AG04449 (cell line): ENCODE measurements around the gene LCA5L.

Experiments
- CTCF ChIA-PET: fragments of 350-600 bp; formaldehyde crosslinking; extraction: SDS; loops from one replicate; lab custom pipeline; 2021; ENCODE audit warnings: antibody characterized with exemption; lab: Yijun Ruan, JAX
- POLR2A ChIA-PET: fragments of 400-600, 350-600 bp; formaldehyde crosslinking; extraction: SDS; loops from one replicate; lab custom pipeline; 2020; ENCODE audit warnings: antibody characterized with exemption, inconsistent platforms; lab: Yijun Ruan, JAX
- DNase-seq: peaks from one replicate; pipeline ENCODE4 v3.0.0-alpha.2; 2010; ENCODE audit warnings: low read depth, low spot score
- H3K4me3 ChIP-seq: 2 replicates; pipeline ENCODE4 v1.5.1; 2011; ENCODE audit warnings: low read depth, mild to moderate bottlenecking, control low read depth, low read length
- CTCF ChIP-seq: IDR thresholded peaks from one replicate; pipeline ENCODE4 v1.5.1; 2011; ENCODE audit warnings: mild to moderate bottlenecking, moderate library complexity, low read length, control low read depth, inconsistent platforms; ENCODE audit not compliant: insufficient read depth; ENCODE audit errors: missing control alignments

The LCA5L gene

GRCh38 chr21:39397646-39398385 is 47.8 kb downstream of the LCA5L start:
- DNase-seq = no peak
- H3K4me3 ChIP-seq = no peak overlapping the region
- ChIA-PET POLR2A (no interaction called here), CTCF (interaction anchor here (3.7 kb wide), 1 partner anchor 8 kb away, joined by 22 read pairs; no protein-coding TSS in a partner anchor)
- no peak for TF ChIP-seq CTCF

GRCh38 chr21:39392981-39393380 is 52.6 kb downstream of the LCA5L start:
- DNase-seq = no peak
- no peak for TF ChIP-seq CTCF
- POLR2A ChIA-PET = no interaction called here
- CTCF ChIA-PET = interaction anchor here (1.1 kb wide), 1 partner anchor 13 kb away, joined by 3 read pairs; a partner anchor contains a TSS
- no peak overlapping the region for H3K4me3 ChIP-seq

- no peak overlapping the region for H3K4me3 ChIP-seq
- TF ChIP-seq CTCF = no peak
- CTCF ChIA-PET = interaction anchor here (0.9 to 3.2 kb wide), 8 partner anchors 9 to 73 kb away, joined by 3 to 22 read pairs (median 4); no protein-coding TSS in a partner anchor
- POLR2A ChIA-PET = interaction anchor here (1.0 kb wide), 1 partner anchor 76 kb away, joined by 4 read pairs; no protein-coding TSS in a partner anchor
- no peak for DNase-seq
Measured at GRCh38 chr21:39390212-39390765, 55.3 kb downstream of the LCA5L start.

GRCh38 chr21:39388811-39389155 is 56.8 kb downstream of the LCA5L start:
- ChIA-PET CTCF (interaction anchor here (1.3 to 3.2 kb wide), 3 partner anchors 10 to 15 kb away, joined by 3 to 22 read pairs (median 5); no protein-coding TSS in a partner anchor), POLR2A (no interaction called here)
- no peak for DNase-seq
- peak overlapping the region; percentile 61 for H3K4me3 ChIP-seq
- no peak for TF ChIP-seq CTCF

GRCh38 chr21:39388038-39388810 is 57.4 kb downstream of the LCA5L start:
- ChIA-PET POLR2A (interaction anchor here (0.6 to 1.2 kb wide), 2 partner anchors 39 to 76 kb away, joined by 4 to 14 read pairs; partner anchors contain the start of gene HMGN1), CTCF (interaction anchor here (0.7 to 1.4 kb wide), 22 partner anchors 9 to 250 kb away, joined by 3 to 8 read pairs (median 3); no protein-coding TSS in a partner anchor)
- DNase-seq = peak; percentile 16
- peak overlapping the region; percentile 61 for H3K4me3 ChIP-seq
- peak; percentile 98 for TF ChIP-seq CTCF
